AG09309 (cell line): Measurements from ENCODE around the gene LMF1.

Experiments
- DNase-seq: peaks from one replicate; pipeline ENCODE4 v3.0.0-alpha.2; 2010; ENCODE audit warnings: low read depth
- H3K4me3 ChIP-seq: 2 replicates; pipeline ENCODE4 v1.5.1; 2011; ENCODE audit warnings: mild to moderate bottlenecking, low read depth, low read length, moderate library complexity; ENCODE audit not compliant: control insufficient read depth
- CTCF ChIP-seq: IDR thresholded peaks from 2 replicates; pipeline ENCODE4 v1.5.1; 2011; ENCODE audit warnings: mild to moderate bottlenecking, low read depth, low read length, inconsistent platforms; ENCODE audit not compliant: insufficient read depth, control insufficient read depth; ENCODE audit errors: missing control alignments

LMF1 gene

GRCh38 chr16:911101-911500, 59.7 kb downstream of the LMF1 start:
- TF ChIP-seq CTCF: no peak
- no peak overlapping the region for H3K4me3 ChIP-seq
- no peak for DNase-seq

- TF ChIP-seq CTCF: no peak
Measured at GRCh38 chr16:910181-910580, 60.6 kb downstream of the LMF1 start.

GRCh38 chr16:909281-910000, 61.3 kb downstream of the LMF1 start:
- no peak overlapping the region for H3K4me3 ChIP-seq
- no peak for DNase-seq
- no peak for TF ChIP-seq CTCF

More at GRCh38 chr16:910181-910580, 60.6 kb downstream of the LMF1 start:
- DNase-seq: no peak
- no peak overlapping the region for H3K4me3 ChIP-seq

- no peak overlapping the region for H3K4me3 ChIP-seq
- TF ChIP-seq CTCF: no peak
- no peak for DNase-seq
Measured at GRCh38 chr16:908526-909155, 62.1 kb downstream of the LMF1 start.

GRCh38 chr16:907842-908241, 62.9 kb downstream of the LMF1 start:
- H3K4me3 ChIP-seq: no peak overlapping the region
- no peak for TF ChIP-seq CTCF
- no peak for DNase-seq

GRCh38 chr16:907361-907760, 63.4 kb downstream of the LMF1 start:
- no peak for DNase-seq
- no peak overlapping the region for H3K4me3 ChIP-seq
- TF ChIP-seq CTCF: no peak

- no peak for DNase-seq
- no peak overlapping the region for H3K4me3 ChIP-seq
- no peak for TF ChIP-seq CTCF
Measured at GRCh38 chr16:906296-906695, 64.5 kb downstream of the LMF1 start.
